SK-N-SH treated with all-trans-retinoic acid at 6 μM for 48 hours (cell line): ENCODE data around the gene TFCP2L1.
"Not testable (repeated sequence)": the region's sequence is repeated elsewhere in the genome, so short reads cannot be mapped to it uniquely, and the experiment has no call there.

ENCODE experiments used
- ARNTL ChIP-seq: fragments of 450-650 bp; formaldehyde crosslinking; IDR thresholded peaks from 2 replicates; pipeline ENCODE4 v1.5.0; 2020; ENCODE audit warnings: low read depth, mild to moderate bottlenecking, moderate library complexity, borderline replicate concordance
- ISL1 ChIP-seq: fragments of 250-450 bp; sonication (Bioruptor Pico); IDR thresholded peaks from 2 replicates; pipeline ENCODE4 v2.1.2; 2022; ENCODE audit warnings: mild to moderate bottlenecking, moderate library complexity
- RARB ChIP-seq: fragments of 250-450 bp; sonication (Bioruptor Pico); IDR thresholded peaks from 2 replicates; pipeline ENCODE4 v1.8.0; 2021; ENCODE audit warnings: mild to moderate bottlenecking, moderate library complexity
- SNAI2 ChIP-seq: fragments of 250-450 bp; sonication (Bioruptor Pico); IDR thresholded peaks from 2 replicates; pipeline ENCODE4 v1.5.0; 2020; ENCODE audit warnings: mild to moderate bottlenecking, moderate library complexity
- ZFP3 ChIP-seq: fragments of 250-450 bp; sonication (Bioruptor Pico); IDR thresholded peaks from 2 replicates; pipeline ENCODE4 v1.5.0; 2020; ENCODE audit warnings: mild to moderate bottlenecking, moderate library complexity
- ZNF8 ChIP-seq: fragments of 450-650 bp; formaldehyde crosslinking; IDR thresholded peaks from 2 replicates; pipeline ENCODE4 v1.5.0; 2020; ENCODE audit warnings: mild to moderate bottlenecking, moderate library complexity
- TF ChIP-seq, protein P1 (sequence below): fragments of 250-450 bp; sonication (Bioruptor Pico); IDR thresholded peaks from 2 replicates; pipeline ENCODE4 v1.5.1; 2020; ENCODE audit warnings: low read depth, mild to moderate bottlenecking, moderate library complexity

DNA sequence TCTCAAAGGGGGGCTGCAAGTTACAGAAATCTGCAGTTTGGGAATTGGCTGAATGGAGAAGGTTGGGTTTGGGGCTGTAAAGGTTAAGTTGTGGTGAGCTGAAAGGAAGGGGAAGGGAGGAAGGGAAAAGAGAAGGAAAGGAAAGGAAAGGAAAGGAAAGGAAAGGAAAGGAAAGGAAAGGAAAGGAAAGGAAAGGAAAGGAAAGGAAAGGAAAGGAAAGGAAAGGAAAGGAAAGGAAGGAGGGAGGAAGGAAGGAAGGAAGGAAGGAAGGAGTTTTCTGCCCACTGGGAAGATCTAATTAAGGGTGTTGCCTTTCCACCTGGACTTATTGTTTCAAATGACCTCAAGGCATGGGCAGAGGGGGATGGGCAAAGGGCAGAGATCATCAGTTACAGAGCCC is 16.2 kb upstream of the TFCP2L1 start:
- not testable (repeated sequence) for TF ChIP-seq ISL1 (CRISPR knock-in tag); SNAI2 (CRISPR knock-in tag); ARNTL (CRISPR knock-in tag); ZNF8 (CRISPR knock-in tag); RARB; ZFP3 (CRISPR knock-in tag)
- TF ChIP-seq, protein P1, sequence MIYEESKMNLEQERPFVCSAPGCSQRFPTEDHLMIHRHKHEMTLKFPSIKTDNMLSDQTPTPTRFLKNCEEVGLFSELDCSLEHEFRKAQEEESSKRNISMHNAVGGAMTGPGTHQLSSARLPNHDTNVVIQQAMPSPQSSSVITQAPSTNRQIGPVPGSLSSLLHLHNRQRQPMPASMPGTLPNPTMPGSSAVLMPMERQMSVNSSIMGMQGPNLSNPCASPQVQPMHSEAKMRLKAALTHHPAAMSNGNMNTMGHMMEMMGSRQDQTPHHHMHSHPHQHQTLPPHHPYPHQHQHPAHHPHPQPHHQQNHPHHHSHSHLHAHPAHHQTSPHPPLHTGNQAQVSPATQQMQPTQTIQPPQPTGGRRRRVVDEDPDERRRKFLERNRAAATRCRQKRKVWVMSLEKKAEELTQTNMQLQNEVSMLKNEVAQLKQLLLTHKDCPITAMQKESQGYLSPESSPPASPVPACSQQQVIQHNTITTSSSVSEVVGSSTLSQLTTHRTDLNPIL (CRISPR knock-in tag) = not testable (repeated sequence)
